ENCODE results near the gene GBP2.

GRCh38 chr1:89149976-89150375 is 24.1 kb upstream of the GBP2 start:
- TF ChIP-seq CTCF (IDR thresholded peaks at IDR 0.05; ENCODE audit: low read depth, low read length): no peak
- no peak for TF ChIP-seq EZH2phosphoT487 (IDR thresholded peaks at IDR 0.05; ENCODE audit: low read depth)

All from OCI-LY3 (cell line).